ENCODE data around the gene PLA2G2A.
"Not testable (repeated sequence)": the region's sequence is repeated elsewhere in the genome, so short reads cannot be mapped to it uniquely, and the experiment has no call there.

Gene PLA2G2A

GRCh38 chr1:19988267-19989006 lies 9.0 kb upstream of the PLA2G2A start:
- no peaks in the 10 kb centered on the region for H3F3A ChIP-seq (ENCODE audit: insufficient read depth, low read length)
- H3K27me3 ChIP-seq (replicated peaks; ENCODE audit: insufficient read depth, low read length), result peaks cover 39% of the 10 kb centered on the region
- no peaks in the 10 kb centered on the region for H4K20me1 ChIP-seq (ENCODE audit: insufficient read depth, low read length)
- H3K9ac ChIP-seq (ENCODE audit: low read length), result no peak overlapping the region
- no peak overlapping the region for H2AFZ ChIP-seq (ENCODE audit: low read length)
- DNase-seq, result no peak
- no peak overlapping the region for H3K4me2 ChIP-seq (ENCODE audit: low read depth, low read length)
- TF ChIP-seq CTCF (IDR thresholded peaks at IDR 0.05; ENCODE audit: low read length) (no peak), EZH2phosphoT487 (IDR thresholded peaks at IDR 0.05; ENCODE audit: low read length) (no peak), EZH2 (optimal IDR thresholded peaks at IDR 0.05; ENCODE audit: low read depth, low read length) (no peak)
- H3K9me3 ChIP-seq (replicated peaks; ENCODE audit: insufficient read depth, low read length), result no peaks in the 10 kb centered on the region
- H3K9me2 ChIP-seq (replicated peaks; ENCODE audit: insufficient read depth, low read length), result no peaks in the 10 kb centered on the region
- H3K36me3 ChIP-seq (replicated peaks; ENCODE audit: insufficient read depth, low read length), result no peaks in the 10 kb centered on the region
- no peak overlapping the region for H3K4me3 ChIP-seq (ENCODE audit: low read length)
- no peak overlapping the region for H3K27ac ChIP-seq (ENCODE audit: low read length)
- no peaks in the 10 kb centered on the region for H3K4me1 ChIP-seq (ENCODE audit: low read length)
- no peaks in the 10 kb centered on the region for H3K79me2 ChIP-seq (ENCODE audit: low read length)

- H4K20me1 ChIP-seq (ENCODE audit: insufficient read depth, low read length), result no peaks in the 10 kb centered on the region
- H3K4me3 ChIP-seq (ENCODE audit: low read length), result no peak overlapping the region
- peaks cover 45% of the 10 kb centered on the region for H3K27me3 ChIP-seq (replicated peaks; ENCODE audit: insufficient read depth, low read length)
- no peak overlapping the region for H3K27ac ChIP-seq (ENCODE audit: low read length)
- H3K4me1 ChIP-seq (ENCODE audit: low read length), result no peaks in the 10 kb centered on the region
- no peak overlapping the region for H2AFZ ChIP-seq (ENCODE audit: low read length)
- no peak for DNase-seq
- no peaks in the 10 kb centered on the region for H3K9me3 ChIP-seq (replicated peaks; ENCODE audit: insufficient read depth, low read length)
- no peaks in the 10 kb centered on the region for H3K36me3 ChIP-seq (replicated peaks; ENCODE audit: insufficient read depth, low read length)
- no peaks in the 10 kb centered on the region for H3F3A ChIP-seq (ENCODE audit: insufficient read depth, low read length)
- H3K9ac ChIP-seq (ENCODE audit: low read length), result no peak overlapping the region
- no peak for TF ChIP-seq CTCF (IDR thresholded peaks at IDR 0.05; ENCODE audit: low read length)
- TF ChIP-seq EZH2phosphoT487 (IDR thresholded peaks at IDR 0.05; ENCODE audit: low read length), result no peak
- TF ChIP-seq EZH2 (optimal IDR thresholded peaks at IDR 0.05; ENCODE audit: low read depth, low read length), result no peak
- no peak overlapping the region for H3K4me2 ChIP-seq (ENCODE audit: low read depth, low read length)
- no peaks in the 10 kb centered on the region for H3K9me2 ChIP-seq (replicated peaks; ENCODE audit: insufficient read depth, low read length)
- no peaks in the 10 kb centered on the region for H3K79me2 ChIP-seq (ENCODE audit: low read length)
Measured at GRCh38 chr1:19987719-19988118, 8.3 kb upstream of the PLA2G2A start.

GRCh38 chr1:19984409-19985016 lies 5.1 kb upstream of the PLA2G2A start:
- H3K4me3 ChIP-seq (ENCODE audit: low read length); H3K79me2 ChIP-seq (ENCODE audit: low read length); H3F3A ChIP-seq (ENCODE audit: insufficient read depth, low read length); DNase-seq; H3K9me2 ChIP-seq (replicated peaks; ENCODE audit: insufficient read depth, low read length); H4K20me1 ChIP-seq (ENCODE audit: insufficient read depth, low read length); H3K27ac ChIP-seq (ENCODE audit: low read length); H2AFZ ChIP-seq (ENCODE audit: low read length); H3K9me3 ChIP-seq (replicated peaks; ENCODE audit: insufficient read depth, low read length); H3K9ac ChIP-seq (ENCODE audit: low read length); H3K4me2 ChIP-seq (ENCODE audit: low read depth, low read length); H3K4me1 ChIP-seq (ENCODE audit: low read length); H3K36me3 ChIP-seq (replicated peaks; ENCODE audit: insufficient read depth, low read length): not testable (repeated sequence)
- peaks cover 71% of the 10 kb centered on the region for H3K27me3 ChIP-seq (replicated peaks; ENCODE audit: insufficient read depth, low read length)
